HUES6 (cell line): ENCODE measurements around the gene PRUNE2.

Experiments
- H3K27ac ChIP-seq: 2 replicates; pipeline ENCODE4 v1.7.0; 2013; ENCODE audit warnings: low read depth, mild to moderate bottlenecking, low read length, inconsistent platforms
- H3K27me3 ChIP-seq: 2 replicates; pipeline ENCODE4 v1.6.1; 2013; ENCODE audit warnings: low read length; ENCODE audit not compliant: control insufficient read depth, insufficient read depth
- H3K36me3 ChIP-seq: 2 replicates; pipeline ENCODE4 v1.6.1; 2013; ENCODE audit warnings: low read length; ENCODE audit not compliant: control insufficient read depth, insufficient read depth
- H3K4me1 ChIP-seq: 2 replicates; pipeline ENCODE4 v1.6.1; 2013; ENCODE audit warnings: low read length; ENCODE audit not compliant: control insufficient read depth, insufficient read depth
- H3K4me3 ChIP-seq: 2 replicates; pipeline ENCODE4 v1.5.1; 2013; ENCODE audit warnings: low read depth, low read length
- H3K9ac ChIP-seq: one replicate; pipeline ENCODE4 v1.6.1; 2013; ENCODE audit warnings: mild to moderate bottlenecking, low read length
- H3K9me3 ChIP-seq: 2 replicates; pipeline ENCODE4 v1.6.1; 2013; ENCODE audit warnings: low read depth, low read length; ENCODE audit not compliant: control insufficient read depth, insufficient read depth

PRUNE2 gene

DNA sequence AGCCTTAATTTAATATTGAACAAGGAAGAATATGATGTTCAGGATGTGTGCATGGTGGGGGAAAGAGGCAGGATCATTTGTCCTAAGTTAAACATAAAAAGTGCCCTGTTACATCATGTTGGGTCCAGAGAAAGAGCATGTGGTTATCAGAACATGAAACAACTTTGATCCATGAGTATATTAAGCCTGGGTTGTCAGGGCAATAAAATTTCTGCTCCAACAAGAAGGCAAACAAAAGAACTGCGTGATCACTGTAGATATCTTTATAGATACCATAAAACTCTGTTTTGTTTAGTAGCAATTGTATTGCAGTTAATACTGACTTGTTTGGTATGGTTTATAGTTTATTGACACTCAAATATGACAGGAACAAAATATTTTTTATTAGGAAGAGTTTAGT is 106.4 kb downstream of the PRUNE2 start:
- Histone ChIP-seq H3K4me1 (peaks cover 15% of the 10 kb centered on the region), H3K9me3 (no peaks in the 10 kb centered on the region), H3K27ac (no peak overlapping the region), H3K9ac (no peak overlapping the region), H3K4me3 (no peak overlapping the region), H3K27me3 (no peaks in the 10 kb centered on the region), H3K36me3 (no peaks in the 10 kb centered on the region)

GRCh38 chr9:76798527-76798926 is 107.4 kb downstream of the PRUNE2 start:
- Histone ChIP-seq H3K9ac (no peak overlapping the region), H3K36me3 (no peaks in the 10 kb centered on the region), H3K9me3 (no peaks in the 10 kb centered on the region), H3K27ac (no peak overlapping the region), H3K4me3 (no peak overlapping the region), H3K4me1 (peaks cover 9% of the 10 kb centered on the region), H3K27me3 (no peaks in the 10 kb centered on the region)

- no peak overlapping the region for H3K4me3 ChIP-seq
- no peaks in the 10 kb centered on the region for H3K27me3 ChIP-seq
- H3K36me3 ChIP-seq, result no peaks in the 10 kb centered on the region
- no peaks in the 10 kb centered on the region for H3K4me1 ChIP-seq
- H3K9me3 ChIP-seq, result no peaks in the 10 kb centered on the region
- H3K9ac ChIP-seq, result no peak overlapping the region
- no peak overlapping the region for H3K27ac ChIP-seq
Observed at GRCh38 chr9:76796296-76796695, 109.6 kb downstream of the PRUNE2 start.

DNA sequence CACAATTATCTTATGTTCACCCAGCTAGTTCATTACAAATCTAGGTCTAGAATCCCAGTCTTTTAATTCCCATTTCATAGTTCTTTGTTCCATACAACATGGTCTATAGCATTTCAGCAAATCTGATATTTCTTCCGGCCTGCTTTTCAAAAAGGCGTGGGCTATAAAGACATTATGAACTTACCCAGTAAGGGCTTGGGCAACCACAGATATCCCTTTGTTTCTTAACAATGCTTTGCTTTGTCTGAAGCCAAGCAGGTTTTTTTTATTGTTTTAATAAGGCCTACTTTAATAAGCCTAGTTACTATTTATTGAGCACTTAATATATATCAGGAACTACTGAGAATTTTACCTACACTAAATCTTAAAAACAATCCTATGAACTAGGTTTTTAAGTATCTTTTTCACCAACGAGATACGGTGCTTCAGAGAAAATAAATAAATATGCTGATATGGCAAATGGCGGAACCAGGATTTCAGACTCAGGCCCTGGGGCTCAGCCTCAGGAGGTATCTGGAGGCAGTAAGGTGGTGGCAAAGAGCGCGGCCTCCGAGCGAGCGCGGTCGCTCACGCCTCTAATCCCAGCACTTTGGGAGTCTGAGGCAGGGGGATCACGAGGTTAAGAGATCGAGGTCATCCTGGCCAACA is 112.0 kb downstream of the PRUNE2 start:
- Histone ChIP-seq H3K4me3 (no peak overlapping the region), H3K4me1 (no peaks in the 10 kb centered on the region), H3K9me3 (no peaks in the 10 kb centered on the region), H3K27ac (no peak overlapping the region), H3K36me3 (no peaks in the 10 kb centered on the region), H3K27me3 (no peaks in the 10 kb centered on the region), H3K9ac (no peak overlapping the region)

- H3K27ac ChIP-seq, result no peak overlapping the region
- H3K4me1 ChIP-seq, result no peaks in the 10 kb centered on the region
- H3K27me3 ChIP-seq, result no peaks in the 10 kb centered on the region
- no peaks in the 10 kb centered on the region for H3K9me3 ChIP-seq
- no peak overlapping the region for H3K4me3 ChIP-seq
- no peaks in the 10 kb centered on the region for H3K36me3 ChIP-seq
- no peak overlapping the region for H3K9ac ChIP-seq
Observed at GRCh38 chr9:76789840-76790239, 116.1 kb downstream of the PRUNE2 start.

GRCh38 chr9:76787677-76788076 is 118.2 kb downstream of the PRUNE2 start:
- no peaks in the 10 kb centered on the region for H3K9me3 ChIP-seq
- H3K4me1 ChIP-seq, result no peaks in the 10 kb centered on the region
- H3K4me3 ChIP-seq, result no peak overlapping the region
- no peaks in the 10 kb centered on the region for H3K36me3 ChIP-seq
- H3K27ac ChIP-seq, result no peak overlapping the region
- no peak overlapping the region for H3K9ac ChIP-seq
- no peaks in the 10 kb centered on the region for H3K27me3 ChIP-seq

GRCh38 chr9:76785501-76785900 is 120.4 kb downstream of the PRUNE2 start:
- no peaks in the 10 kb centered on the region for H3K9me3 ChIP-seq
- no peaks in the 10 kb centered on the region for H3K27me3 ChIP-seq
- H3K4me3 ChIP-seq, result no peak overlapping the region
- H3K36me3 ChIP-seq, result no peaks in the 10 kb centered on the region
- H3K27ac ChIP-seq, result no peak overlapping the region
- H3K9ac ChIP-seq, result no peak overlapping the region
- no peaks in the 10 kb centered on the region for H3K4me1 ChIP-seq

GRCh38 chr9:76784881-76785280 is 121.0 kb downstream of the PRUNE2 start:
- Histone ChIP-seq H3K36me3 (no peaks in the 10 kb centered on the region), H3K9me3 (no peaks in the 10 kb centered on the region), H3K4me1 (no peaks in the 10 kb centered on the region), H3K27ac (no peak overlapping the region), H3K27me3 (no peaks in the 10 kb centered on the region), H3K4me3 (no peak overlapping the region), H3K9ac (no peak overlapping the region)

GRCh38 chr9:76772686-76773445 is 133.0 kb downstream of the PRUNE2 start:
- Histone ChIP-seq H3K36me3 (no peaks in the 10 kb centered on the region), H3K27me3 (no peaks in the 10 kb centered on the region), H3K9ac (no peak overlapping the region), H3K4me1 (no peaks in the 10 kb centered on the region), H3K9me3 (no peaks in the 10 kb centered on the region), H3K27ac (no peak overlapping the region), H3K4me3 (no peak overlapping the region)

- Histone ChIP-seq H3K9me3 (no peaks in the 10 kb centered on the region), H3K4me1 (no peaks in the 10 kb centered on the region), H3K27ac (no peak overlapping the region), H3K9ac (no peak overlapping the region), H3K36me3 (no peaks in the 10 kb centered on the region), H3K4me3 (no peak overlapping the region), H3K27me3 (no peaks in the 10 kb centered on the region)
Observed at GRCh38 chr9:76766126-76766525, 139.8 kb downstream of the PRUNE2 start.

DNA sequence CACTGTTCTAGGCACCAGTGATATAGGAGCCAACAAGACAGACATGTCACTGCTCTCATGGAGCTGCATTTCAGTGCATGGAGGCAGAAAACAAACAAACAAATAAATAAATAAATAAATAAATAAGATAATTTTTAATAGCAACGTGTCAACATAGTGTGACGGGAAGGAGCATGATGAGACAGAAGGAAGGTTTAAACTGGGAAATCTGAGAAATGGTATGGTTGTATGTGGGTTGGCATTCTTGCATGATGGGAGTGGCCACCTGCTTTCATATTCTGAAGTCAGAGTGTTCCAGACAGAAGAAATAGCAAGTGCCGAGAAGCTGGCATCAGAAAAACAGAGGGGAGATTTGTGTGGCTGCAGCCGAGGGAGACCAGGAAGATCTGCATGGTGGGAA is 141.8 kb downstream of the PRUNE2 start, which contains the start of gene PCA3:
TSS of gene PCA3 (plus strand) at position 301 of the 400 bp plus-strand sequence.
- H3K27ac ChIP-seq, result no peak within 1 kb of the TSS
- H3K4me3 ChIP-seq, result no peak within 1 kb of the TSS
- H3K27me3 ChIP-seq, result no peaks in the 10 kb centered on the region
- H3K36me3 ChIP-seq, result no peaks in the 10 kb centered on the region
- H3K4me1 ChIP-seq, result no peaks in the 10 kb centered on the region
- no peaks in the 10 kb centered on the region for H3K9me3 ChIP-seq
- no peak within 1 kb of the TSS for H3K9ac ChIP-seq
